Measurements from ENCODE around the gene ENSA.
"Not testable (repeated sequence)": the region's sequence is repeated elsewhere in the genome, so short reads cannot be mapped to it uniquely, and the experiment has no call there.

ENSA gene

GRCh38 chr1:150628766-150629114, 672 bp downstream of the ENSA start:
- H3K4me3 ChIP-seq (ENCODE audit: low read depth, low read length): peak overlapping the region; percentile 73
- no peak for DNase-seq (ENCODE audit: low read depth, low spot score)
- TF ChIP-seq CTCF (IDR thresholded peaks at IDR 0.05; ENCODE audit: low read depth, low read length): no peak
- in situ Hi-C loops (cut with HindIII; ENCODE audit: low sequenced_read_pairs): no loop called here

GRCh38 chr1:150627826-150628410, 1.5 kb downstream of the ENSA start:
- no peak for DNase-seq (ENCODE audit: low read depth, low spot score)
- in situ Hi-C loops (cut with HindIII; ENCODE audit: low sequenced_read_pairs): no loop called here
- TF ChIP-seq CTCF (IDR thresholded peaks at IDR 0.05; ENCODE audit: low read depth, low read length): no peak
- H3K4me3 ChIP-seq (ENCODE audit: low read depth, low read length): peak overlapping the region; percentile 73

GRCh38 chr1:150626150-150626549, 3.3 kb downstream of the ENSA start:
- no peak for DNase-seq (ENCODE audit: low read depth, low spot score)
- in situ Hi-C loops (cut with HindIII; ENCODE audit: low sequenced_read_pairs): no loop called here
- H3K4me3 ChIP-seq (ENCODE audit: low read depth, low read length): no peak overlapping the region
- TF ChIP-seq CTCF (IDR thresholded peaks at IDR 0.05; ENCODE audit: low read depth, low read length): no peak

GRCh38 chr1:150624546-150624945, 4.9 kb downstream of the ENSA start:
- H3K4me3 ChIP-seq (ENCODE audit: low read depth, low read length); in situ Hi-C loops (cut with HindIII; ENCODE audit: low sequenced_read_pairs); DNase-seq (ENCODE audit: low read depth, low spot score): not testable (repeated sequence)

- DNase-seq (ENCODE audit: low read depth, low spot score); in situ Hi-C loops (cut with HindIII; ENCODE audit: low sequenced_read_pairs): not testable (repeated sequence)
Observed at GRCh38 chr1:150624134-150624533, 5.3 kb downstream of the ENSA start.

GRCh38 chr1:150622303-150622975, 7.0 kb downstream of the ENSA start:
- in situ Hi-C loops (cut with HindIII; ENCODE audit: low sequenced_read_pairs): no loop called here
- no peak for DNase-seq (ENCODE audit: low read depth, low spot score)
- peak; percentile 11 for TF ChIP-seq CTCF (IDR thresholded peaks at IDR 0.05; ENCODE audit: low read depth, low read length)
- no peak overlapping the region for H3K4me3 ChIP-seq (ENCODE audit: low read depth, low read length)

More at GRCh38 chr1:150624134-150624533, 5.3 kb downstream of the ENSA start:
- H3K4me3 ChIP-seq (ENCODE audit: low read depth, low read length): not testable (repeated sequence)

- in situ Hi-C loops (cut with HindIII; ENCODE audit: low sequenced_read_pairs): no loop called here
- DNase-seq (ENCODE audit: low read depth, low spot score): peak; percentile 80
- no peak overlapping the region for H3K4me3 ChIP-seq (ENCODE audit: low read depth, low read length)
- peak; percentile 72 for TF ChIP-seq CTCF (IDR thresholded peaks at IDR 0.05; ENCODE audit: low read depth, low read length)
Observed at GRCh38 chr1:150621497-150622302, 7.7 kb downstream of the ENSA start.

Measured in astrocyte of the spinal cord (primary cell).